Memory B cell (primary cell): ENCODE results near the gene LUC7L3.

ENCODE experiments used
- ATAC-seq: fragments of 150-1000 bp; cut with Tn5 transposase; 2 replicates; pipeline ENCODE4 v1.10.0; 2021; ENCODE audit warnings: low read depth, mild to moderate bottlenecking, moderate library complexity
- DNase-seq, 2 donors: peaks; one replicate each; pipeline ENCODE4 v3.0.0; 2022; ENCODE audit warnings: low spot score in 2 of 2
- H3K27ac Mint-ChIP-seq: one replicate; pipeline ENCODE4 v1.8.0; 2022; ENCODE audit warnings: mild to moderate bottlenecking, moderate library complexity, mixed read lengths
- H3K27me3 Mint-ChIP-seq: one replicate; pipeline ENCODE4 v1.8.0; 2022; ENCODE audit warnings: mixed read lengths
- H3K36me3 Mint-ChIP-seq: one replicate; pipeline ENCODE4 v1.8.0; 2022; ENCODE audit warnings: mild to moderate bottlenecking, mixed read lengths
- H3K4me1 Mint-ChIP-seq: one replicate; pipeline ENCODE4 v1.8.0; 2022; ENCODE audit warnings: mixed read lengths
- H3K4me3 Mint-ChIP-seq: one replicate; pipeline ENCODE4 v1.8.0; 2022; ENCODE audit warnings: mild to moderate bottlenecking, moderate library complexity, mixed read lengths
- H3K9me3 Mint-ChIP-seq: one replicate; pipeline ENCODE4 v1.8.0; 2022; ENCODE audit warnings: mixed read lengths

The LUC7L3 gene

GRCh38 chr17:50805486-50805885, 86.1 kb downstream of the LUC7L3 start:
- Mint-ChIP-seq H3K4me3 (no peak overlapping the region), H3K36me3 (no peaks in the 10 kb centered on the region), H3K9me3 (no peaks in the 10 kb centered on the region), H3K27me3 (peaks cover 2% of the 10 kb centered on the region), H3K27ac (no peak overlapping the region), H3K4me1 (no peaks in the 10 kb centered on the region)
- ATAC-seq (no peak), DNase-seq (no peak)
